Body of pancreas (tissue), 4 donors: ENCODE data around the gene ARHGAP26. TPM values are rescaled to one million over a fixed set of nuclear protein-coding genes. Genes with fewer than 3 reads are reported as not detected.

Experiments
- ATAC-seq: fragments of 150-250 bp; one replicate; pipeline ENCODE4 v1.9.1; 2016
- DNase-seq, 4 donors: peaks; one replicate each; pipeline ENCODE4 v3.0.0-alpha.2; 2019
- H3K27ac ChIP-seq, 4 donors: fragments of 200-600 bp; sonication (generic); 1 replicate in 3 of 4; 2 replicates in 1 of 4; pipeline versions ENCODE4 v1.5.1 to v1.6.1; 2016 to 2019; ENCODE audit warnings: mild to moderate bottlenecking in 1 of 4, mixed read lengths in 1 of 4, moderate library complexity in 1 of 4
- H3K27me3 ChIP-seq, 2 donors: fragments of 200-600 bp; sonication (generic); one replicate each; pipeline ENCODE4 v1.6.0; 2016; ENCODE audit warnings: mild to moderate bottlenecking in 1 of 2
- H3K36me3 ChIP-seq, 2 donors: fragments of 200-600 bp; sonication (generic); replicated peaks in 1 of 2; 2 replicates each; pipeline ENCODE4 v1.5.1; 2016; ENCODE audit warnings: low read depth in 2 of 2; ENCODE audit not compliant: insufficient read depth in 1 of 2
- H3K4me1 ChIP-seq: fragments of 200-600 bp; sonication (generic); one replicate; pipeline ENCODE4 v1.6.0; 2016
- H3K4me3 ChIP-seq, 2 donors: fragments of 200-600 bp; sonication (generic); 1 replicate in 1 of 2; 2 replicates in 1 of 2; pipeline ENCODE4 v1.5.1; 2016 to 2019
- H3K9me3 ChIP-seq, 3 donors: fragments of 200-600 bp; sonication (generic); 1 replicate in 2 of 3; 2 replicates in 1 of 3; pipeline ENCODE4 v1.5.1; 2016
- POLR2A ChIP-seq, 3 donors: fragments of 450-650 bp; IDR thresholded peaks; one replicate each; pipeline ENCODE4 v1.6.1; 2016; ENCODE audit warnings: antibody characterized with exemption in 3 of 3, mild to moderate bottlenecking in 2 of 3
- WGBS, 2 donors: methylation state at CpG; one replicate each; pipeline ENCODE4 v1.1.5; 2017; 5-methylcytosine and 5-hydroxymethylcytosine counted together
- intact Hi-C: fragments of 100-400 bp; cut with DNase I; formaldehyde crosslinking; loops from one replicate; pipeline ENCODE4 v1.15.1; 2023
- total RNA-seq, 2 donors: library from RNA; depleted of rRNA; stranded (reverse); fragments of >200 nt; gene quantifications; one replicate each; pipeline ENCODE4 v1.1.0, GENCODE V29; 2016
- TF ChIP-seq, protein P1 (sequence below), 7 experiments: fragments of 450-650 bp in 4 of 7; fragments of 200-600 bp in 3 of 7; sonication (generic) in 3 of 7; IDR thresholded peaks; one replicate each; pipeline ENCODE4 v1.5.1; 2016 to 2019; ENCODE audit warnings: antibody characterized with exemption in 7 of 7

ARHGAP26 gene
- total RNA-seq, 2 donors from 2014 or later, result 12.5 to 14.2 TPM

DNA sequence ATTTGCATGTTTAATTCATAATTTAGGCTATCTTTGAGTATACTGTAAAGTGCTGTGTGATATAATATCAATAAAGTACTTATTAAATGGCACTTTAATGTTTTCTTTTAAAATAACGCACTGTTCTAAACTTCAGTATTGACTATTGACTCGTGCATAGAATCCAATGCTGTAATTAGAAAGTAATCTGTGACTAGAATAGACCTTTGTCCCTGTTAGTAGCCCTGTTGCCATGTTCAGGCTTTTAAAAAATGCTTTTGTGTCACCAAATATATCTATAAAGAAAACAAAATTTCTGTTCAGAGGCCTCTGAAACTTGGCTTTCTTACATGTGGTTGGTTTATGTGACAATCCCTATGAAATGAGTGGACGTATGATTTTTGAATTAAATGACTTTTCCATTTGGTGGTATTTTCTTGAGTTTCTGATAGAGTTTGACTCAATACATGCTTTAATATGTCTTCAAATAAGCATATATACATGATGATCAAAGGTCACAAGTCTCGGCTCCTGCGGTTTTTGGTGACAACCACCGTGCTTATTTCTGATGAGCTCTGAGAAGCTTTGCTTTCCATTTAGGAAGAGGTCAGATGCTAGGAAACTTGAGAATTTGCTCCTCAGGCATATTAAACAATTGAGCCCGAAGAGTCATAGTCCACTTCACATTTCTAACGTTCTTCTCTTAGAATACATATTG, 458.6 kb downstream of the ARHGAP26 start:
- 80 to 85% methylated on average over 8 of the region's 8 CpGs for WGBS, 2 donors
- DNase-seq, result no peak
- no peak overlapping the region for H3K27ac ChIP-seq
- peaks cover 7% of the 10 kb centered on the region for H3K4me1 ChIP-seq
- H3K36me3 ChIP-seq, result no peaks in the 10 kb centered on the region
- no peaks in the 10 kb centered on the region for H3K9me3 ChIP-seq
- no peak for ATAC-seq
- no peaks in the 10 kb centered on the region for H3K27me3 ChIP-seq
- no peak for TF ChIP-seq POLR2A (IDR thresholded peaks at IDR 0.05)
- TF ChIP-seq, protein P1, sequence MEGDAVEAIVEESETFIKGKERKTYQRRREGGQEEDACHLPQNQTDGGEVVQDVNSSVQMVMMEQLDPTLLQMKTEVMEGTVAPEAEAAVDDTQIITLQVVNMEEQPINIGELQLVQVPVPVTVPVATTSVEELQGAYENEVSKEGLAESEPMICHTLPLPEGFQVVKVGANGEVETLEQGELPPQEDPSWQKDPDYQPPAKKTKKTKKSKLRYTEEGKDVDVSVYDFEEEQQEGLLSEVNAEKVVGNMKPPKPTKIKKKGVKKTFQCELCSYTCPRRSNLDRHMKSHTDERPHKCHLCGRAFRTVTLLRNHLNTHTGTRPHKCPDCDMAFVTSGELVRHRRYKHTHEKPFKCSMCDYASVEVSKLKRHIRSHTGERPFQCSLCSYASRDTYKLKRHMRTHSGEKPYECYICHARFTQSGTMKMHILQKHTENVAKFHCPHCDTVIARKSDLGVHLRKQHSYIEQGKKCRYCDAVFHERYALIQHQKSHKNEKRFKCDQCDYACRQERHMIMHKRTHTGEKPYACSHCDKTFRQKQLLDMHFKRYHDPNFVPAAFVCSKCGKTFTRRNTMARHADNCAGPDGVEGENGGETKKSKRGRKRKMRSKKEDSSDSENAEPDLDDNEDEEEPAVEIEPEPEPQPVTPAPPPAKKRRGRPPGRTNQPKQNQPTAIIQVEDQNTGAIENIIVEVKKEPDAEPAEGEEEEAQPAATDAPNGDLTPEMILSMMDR (IDR thresholded peaks at IDR 0.05), result no peak
- no peak overlapping the region for H3K4me3 ChIP-seq
- intact Hi-C loops, result no loop called here

DNA sequence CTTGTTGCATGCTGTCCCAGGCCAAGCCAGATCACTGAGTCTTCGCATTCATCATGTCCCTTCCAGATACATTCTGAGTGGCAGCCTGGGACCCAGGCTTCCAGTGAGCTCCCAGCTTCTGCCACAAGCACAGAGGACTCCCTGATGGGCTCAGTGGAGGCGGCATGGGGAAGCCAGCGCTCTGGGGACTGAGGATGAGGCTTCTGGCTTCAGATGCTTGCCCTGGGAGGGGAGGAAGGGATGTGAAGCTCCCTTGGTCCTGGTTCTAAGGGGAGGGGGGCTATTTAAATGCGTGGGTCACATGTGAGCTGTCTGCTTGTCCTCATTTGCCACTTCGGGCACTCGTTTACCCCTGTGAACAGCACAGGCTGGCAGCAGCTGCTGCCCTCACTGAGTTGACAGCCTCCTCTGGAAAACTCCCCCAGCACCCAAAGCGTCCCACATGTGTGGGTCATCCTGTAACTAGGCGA, 459.3 kb downstream of the ARHGAP26 start:
- TF ChIP-seq POLR2A (IDR thresholded peaks at IDR 0.05), result no peak
- TF ChIP-seq, protein P1 (IDR thresholded peaks at IDR 0.05), result no peak
- H3K4me3 ChIP-seq, result no peak overlapping the region
- 50 to 57% methylated on average over 7 to 8 of the region's 8 CpGs for WGBS, 2 donors
- DNase-seq (no peak), ATAC-seq (no peak)
- H3K27ac ChIP-seq, result no peak overlapping the region
- H3K36me3 ChIP-seq, result no peaks in the 10 kb centered on the region
- peaks cover 10% of the 10 kb centered on the region for H3K4me1 ChIP-seq
- intact Hi-C loops, result no loop called here
- H3K27me3 ChIP-seq, result no peaks in the 10 kb centered on the region
- H3K9me3 ChIP-seq, result no peaks in the 10 kb centered on the region

DNA sequence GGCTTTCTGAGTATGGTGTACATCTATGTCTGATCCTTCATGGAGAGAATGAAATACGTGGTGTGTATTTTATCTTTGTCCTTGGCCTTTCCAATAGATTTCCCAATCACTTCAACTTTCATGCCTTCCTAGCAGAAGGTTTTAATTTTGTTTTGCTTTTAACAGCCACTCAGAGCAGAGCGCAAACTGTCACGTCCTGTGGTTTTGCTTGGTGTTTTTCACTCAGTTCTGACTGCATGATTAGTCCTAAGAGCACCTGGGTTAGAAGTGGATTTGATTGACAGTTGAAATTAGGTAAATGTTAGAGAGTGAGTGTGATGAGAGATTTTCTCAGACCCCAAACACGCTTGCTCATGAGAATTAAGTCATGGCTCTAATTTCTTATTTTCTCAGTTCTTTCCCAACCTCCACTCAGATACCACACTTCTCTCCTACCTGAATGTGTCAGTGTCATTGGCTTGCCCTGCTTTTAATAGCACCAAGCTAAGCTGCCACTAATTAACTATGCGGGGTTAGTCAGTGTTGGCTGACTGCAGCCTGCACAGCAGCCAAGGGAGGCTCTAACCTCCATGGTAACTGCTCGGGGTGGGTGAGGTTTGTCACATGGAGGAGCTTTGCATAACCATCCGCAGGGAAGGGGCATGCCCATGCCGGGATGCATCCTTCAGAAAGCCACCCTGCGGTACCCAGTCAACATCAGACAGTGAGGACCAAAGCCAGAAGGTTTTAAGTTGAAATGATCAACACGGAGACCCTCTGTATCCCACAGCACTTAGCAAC, 459.9 kb downstream of the ARHGAP26 start:
- no peak for TF ChIP-seq POLR2A (IDR thresholded peaks at IDR 0.05)
- TF ChIP-seq, protein P1 (IDR thresholded peaks at IDR 0.05), result no peak
- 39 to 48% methylated on average over 9 to 10 of the region's 10 CpGs for WGBS, 2 donors
- Histone ChIP-seq H3K4me3 (no peak overlapping the region), H3K4me1 (peaks cover 16% of the 10 kb centered on the region), H3K9me3 (no peaks in the 10 kb centered on the region), H3K27ac (no peak overlapping the region), H3K36me3 (no peaks in the 10 kb centered on the region), H3K27me3 (no peaks in the 10 kb centered on the region)
- intact Hi-C loops, result no loop called here
- DNase-seq, result peak in 2 of 4 donors; percentile 22 to 37
- peak; percentile 62 for ATAC-seq

DNA sequence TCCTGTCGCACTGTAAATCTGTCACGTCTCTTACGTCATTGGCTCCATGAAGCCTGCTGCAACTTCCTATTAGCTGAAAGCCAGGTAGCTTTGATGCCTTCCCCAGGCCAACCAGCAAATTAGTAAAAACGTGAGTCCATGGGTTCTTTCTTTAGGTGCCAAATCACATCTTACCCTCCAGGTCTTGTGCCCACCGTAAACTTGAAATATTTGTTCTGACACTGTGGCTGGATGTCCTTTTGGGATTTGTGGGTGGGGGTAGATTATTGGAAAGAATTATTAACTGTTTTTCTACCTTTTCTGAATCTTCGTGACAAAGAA, 460.5 kb downstream of the ARHGAP26 start:
- peaks cover 16% of the 10 kb centered on the region for H3K4me1 ChIP-seq
- no peak overlapping the region for H3K27ac ChIP-seq
- no peak overlapping the region for H3K4me3 ChIP-seq
- no peaks in the 10 kb centered on the region for H3K27me3 ChIP-seq
- H3K9me3 ChIP-seq, result no peaks in the 10 kb centered on the region
- H3K36me3 ChIP-seq, result no peaks in the 10 kb centered on the region
- TF ChIP-seq POLR2A (IDR thresholded peaks at IDR 0.05), result no peak
- TF ChIP-seq, protein P1 (IDR thresholded peaks at IDR 0.05), result no peak
- ATAC-seq (no peak), DNase-seq (no peak)
- WGBS, 2 donors, result 76 to 82% methylated on average over 6 of the region's 6 CpGs
- intact Hi-C loops, result no loop called here
